Right lobe of liver (tissue), 6 donors: ENCODE data around the gene SHC3. TPM values are rescaled to one million over a fixed set of nuclear protein-coding genes. Genes with fewer than 3 reads are reported as not detected.

Experiments used
- ATAC-seq, 4 donors: fragments of 200-7000 bp; cut with Tn5 transposase; one replicate each; pipeline ENCODE4 v1.9.1; 2020; ENCODE audit warnings: mild to moderate bottlenecking in 4 of 4, moderate library complexity in 4 of 4
- DNase-seq, 3 donors: peaks; one replicate each; pipeline ENCODE4 v3.0.0-alpha.2; 2020
- H3K27ac ChIP-seq, 3 donors: fragments of 200-600 bp; one replicate each; pipeline ENCODE4 v1.8.0; 2022
- H3K27me3 ChIP-seq, 2 donors: fragments of 200-600 bp; one replicate each; pipeline ENCODE4 v1.8.0; 2022
- H3K36me3 ChIP-seq, 4 donors: fragments of 200-600 bp; sonication (generic) in 1 of 4; one replicate each; pipeline versions ENCODE4 v1.5.1 to v1.8.0; 2017 to 2022; ENCODE audit warnings: control low read depth in 1 of 4
- H3K4me1 ChIP-seq, 4 donors: fragments of 200-600 bp; sonication (generic) in 1 of 4; one replicate each; pipeline versions ENCODE4 v1.5.1 to v1.8.0; 2017 to 2022; ENCODE audit warnings: control low read depth in 1 of 4
- H3K4me3 ChIP-seq, 3 donors: fragments of 200-600 bp; one replicate each; pipeline ENCODE4 v1.8.0; 2022
- H3K9me3 ChIP-seq, 4 donors: fragments of 200-600 bp; sonication (generic) in 1 of 4; one replicate each; pipeline versions ENCODE4 v1.5.1 to v1.8.0; 2017 to 2022; ENCODE audit warnings: control low read depth in 1 of 4
- POLR2A ChIP-seq: fragments of 450-650 bp; IDR thresholded peaks from one replicate; pipeline ENCODE4 v1.6.1; 2017; ENCODE audit warnings: antibody characterized with exemption, mild to moderate bottlenecking
- WGBS: methylation state at CpG from one replicate; pipeline ENCODE4 v1.1.6; 2018; ENCODE audit warnings: low coverage, low lambda C conversion rate; ENCODE audit not compliant: insufficient coverage; ENCODE audit errors: missing lambda C conversion rate; 5-methylcytosine and 5-hydroxymethylcytosine counted together
- intact Hi-C, 2 donors: fragments of 100-400 bp; cut with DNase I; formaldehyde crosslinking; loops; one replicate each; pipeline versions ENCODE4 v1.11.2 to v1.14.1; 2022
- total RNA-seq, 6 experiments: library from RNA; depleted of rRNA in 2 of 6; stranded (reverse); fragments of >200 nt in 2 of 6; fragmentation: NEBNext Ultra II Directional in 3 of 6; extraction: Animal tissue kit (Norgen Biotek cat#: 25700) in 3 of 6; gene quantifications; one replicate each; pipeline versions ENCODE4 v1.1.0 to v1.2.4, GENCODE V29; 2016 to 2023
- TF ChIP-seq, protein P1 (sequence below), 4 donors: fragments of 200-600 bp in 3 of 4; fragments of 450-650 bp in 1 of 4; IDR thresholded peaks; one replicate each; pipeline versions ENCODE4 v1.5.1 to v1.8.0; 2016 to 2022; ENCODE audit warnings: antibody characterized with exemption in 4 of 4, mild to moderate bottlenecking in 2 of 4
- donor health status: DM: no; HTN: yes; CAD: no.
- donor health status: DM: no; HTN: no; CAD: no.
- donor health status: DM: no; HTN: no; CAD: no.
- donor health status: DM: no; HTN: yes; CAD: no.
- donor health status: DM: no; HTN: yes; CAD: no.

Gene SHC3
- total RNA-seq, 6 experiments from 2014 or later, result 0.05 to 0.35 (median 0.17) TPM

DNA sequence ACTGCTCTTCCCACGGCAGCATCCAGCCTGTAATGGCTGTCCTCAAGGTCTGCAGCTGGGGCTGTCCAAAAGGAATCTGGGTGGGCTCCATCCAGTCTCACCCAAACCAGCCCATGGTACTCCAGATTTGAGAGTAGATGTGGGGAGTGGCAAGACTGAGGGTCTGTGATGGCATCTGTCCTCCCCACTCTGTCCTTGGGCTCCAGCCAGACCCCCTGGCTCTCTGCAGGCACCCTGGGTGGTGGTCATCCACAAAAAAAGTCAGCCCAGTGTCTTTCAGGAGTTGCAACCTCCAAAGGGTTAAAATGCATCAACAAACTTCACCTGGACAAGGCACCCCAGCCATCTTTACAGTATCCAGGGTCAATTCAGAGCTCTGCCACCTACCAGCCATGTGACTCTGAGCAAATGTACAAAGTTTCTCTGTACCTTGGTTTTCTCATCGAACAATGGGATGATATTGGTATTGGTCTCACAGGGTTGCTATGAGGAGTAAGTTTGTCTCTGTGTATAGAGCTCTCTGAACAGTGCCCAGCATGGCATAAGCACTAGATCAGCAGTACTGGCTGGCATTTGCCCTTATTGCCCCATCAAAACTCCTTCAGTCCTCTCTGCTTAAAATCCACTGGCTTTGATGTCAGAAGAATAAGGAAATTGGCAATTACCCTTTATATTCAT lies 194.6 kb downstream of the SHC3 start:
- 11% methylated on average over 1 of the region's 2 CpGs for WGBS
- TF ChIP-seq, protein P1, sequence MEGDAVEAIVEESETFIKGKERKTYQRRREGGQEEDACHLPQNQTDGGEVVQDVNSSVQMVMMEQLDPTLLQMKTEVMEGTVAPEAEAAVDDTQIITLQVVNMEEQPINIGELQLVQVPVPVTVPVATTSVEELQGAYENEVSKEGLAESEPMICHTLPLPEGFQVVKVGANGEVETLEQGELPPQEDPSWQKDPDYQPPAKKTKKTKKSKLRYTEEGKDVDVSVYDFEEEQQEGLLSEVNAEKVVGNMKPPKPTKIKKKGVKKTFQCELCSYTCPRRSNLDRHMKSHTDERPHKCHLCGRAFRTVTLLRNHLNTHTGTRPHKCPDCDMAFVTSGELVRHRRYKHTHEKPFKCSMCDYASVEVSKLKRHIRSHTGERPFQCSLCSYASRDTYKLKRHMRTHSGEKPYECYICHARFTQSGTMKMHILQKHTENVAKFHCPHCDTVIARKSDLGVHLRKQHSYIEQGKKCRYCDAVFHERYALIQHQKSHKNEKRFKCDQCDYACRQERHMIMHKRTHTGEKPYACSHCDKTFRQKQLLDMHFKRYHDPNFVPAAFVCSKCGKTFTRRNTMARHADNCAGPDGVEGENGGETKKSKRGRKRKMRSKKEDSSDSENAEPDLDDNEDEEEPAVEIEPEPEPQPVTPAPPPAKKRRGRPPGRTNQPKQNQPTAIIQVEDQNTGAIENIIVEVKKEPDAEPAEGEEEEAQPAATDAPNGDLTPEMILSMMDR (IDR thresholded peaks at IDR 0.05), result no peak
- intact Hi-C loops, result no loop called here
- Histone ChIP-seq H3K9me3 (no peaks in the 10 kb centered on the region), H3K4me3 (no peak overlapping the region), H3K4me1 (no peaks in the 10 kb centered on the region), H3K27ac (no peak overlapping the region), H3K27me3 (no peaks in the 10 kb centered on the region), H3K36me3 (no peaks in the 10 kb centered on the region)
- no peak for DNase-seq
- no peak for ATAC-seq

DNA sequence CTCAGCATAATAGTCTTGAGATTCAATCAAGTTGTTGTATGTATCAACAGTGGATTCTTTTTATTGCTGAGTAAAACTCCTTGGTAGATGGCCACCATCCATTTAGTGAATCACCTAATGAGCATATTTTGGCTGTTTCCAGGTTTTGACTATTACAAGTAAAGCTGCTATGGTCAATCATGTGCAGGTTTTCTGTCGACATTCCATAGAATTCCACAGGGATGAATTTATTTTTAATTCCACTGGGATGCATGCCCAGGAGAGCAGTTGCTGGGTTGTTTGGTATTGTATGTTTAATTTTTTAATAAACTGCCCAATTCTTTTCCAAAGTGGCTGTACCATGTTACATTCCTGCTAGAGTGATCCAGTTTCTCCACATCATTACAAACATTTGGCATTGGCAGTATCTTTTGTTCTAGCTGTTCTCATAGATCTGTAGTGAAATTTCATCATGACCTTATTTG lies 197.8 kb downstream of the SHC3 start:
- intact Hi-C loops, result no loop called here

DNA sequence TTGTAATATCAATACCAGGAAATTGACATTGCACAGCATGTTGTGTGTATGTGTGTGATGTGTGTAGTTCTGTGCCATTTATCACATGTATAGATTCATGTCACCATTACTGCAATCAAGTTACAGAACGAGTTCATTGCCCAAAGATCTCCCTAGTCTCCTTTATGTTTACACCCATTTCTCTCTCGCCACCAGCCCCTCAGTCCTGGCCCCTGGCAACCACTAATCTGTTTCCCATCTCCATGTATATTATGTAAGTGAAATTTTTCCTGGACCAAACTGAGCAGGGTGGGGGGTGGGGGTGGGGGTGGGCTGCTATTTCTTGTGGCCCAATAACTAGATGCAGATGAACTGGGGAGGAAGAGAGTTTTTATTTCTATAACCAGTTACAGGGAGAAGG lies 198.8 kb downstream of the SHC3 start:
- no peak overlapping the region for H3K4me3 ChIP-seq
- no peak for DNase-seq
- H3K36me3 ChIP-seq, result no peaks in the 10 kb centered on the region
- WGBS, result 76% methylated on average over 2 of the region's 2 CpGs
- no peaks in the 10 kb centered on the region for H3K9me3 ChIP-seq
- no peak for ATAC-seq
- no peak overlapping the region for H3K27ac ChIP-seq
- no peaks in the 10 kb centered on the region for H3K4me1 ChIP-seq
- no peak for TF ChIP-seq POLR2A
- TF ChIP-seq, protein P1 (IDR thresholded peaks at IDR 0.05), result no peak
- H3K27me3 ChIP-seq, result no peaks in the 10 kb centered on the region
- intact Hi-C loops, result no loop called here

More for the DNA sequence above, 197.8 kb downstream of the SHC3 start:
- Histone ChIP-seq H3K4me1 (no peaks in the 10 kb centered on the region), H3K36me3 (no peaks in the 10 kb centered on the region), H3K9me3 (no peaks in the 10 kb centered on the region), H3K4me3 (no peak overlapping the region), H3K27ac (no peak overlapping the region), H3K27me3 (no peaks in the 10 kb centered on the region)
- no peak for DNase-seq
- 89% methylated on average over 1 of the region's 1 CpG for WGBS
- TF ChIP-seq, protein P1 (IDR thresholded peaks at IDR 0.05), result no peak
- TF ChIP-seq POLR2A, result no peak
- ATAC-seq, result no peak

DNA sequence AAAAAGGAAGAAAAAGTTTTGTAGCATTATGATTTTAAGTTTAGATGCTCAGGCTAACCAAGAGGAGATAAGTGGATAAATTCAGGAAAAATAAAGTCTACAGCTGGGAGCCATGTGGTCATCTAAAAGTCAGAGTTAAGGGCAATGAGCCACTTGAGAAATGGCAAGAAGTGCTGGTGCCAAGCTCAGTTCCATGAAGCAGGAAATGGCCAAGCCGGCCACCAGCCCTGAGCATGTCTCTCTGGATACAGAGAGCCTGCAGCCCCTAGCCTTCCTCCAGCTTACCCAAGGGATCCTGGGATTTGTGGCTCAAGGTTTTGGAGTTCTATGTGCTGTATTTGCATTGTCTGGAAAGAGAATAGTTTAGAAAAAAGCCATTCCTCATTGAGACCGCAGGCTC lies 199.6 kb downstream of the SHC3 start:
- Histone ChIP-seq H3K9me3 (no peaks in the 10 kb centered on the region), H3K27ac (no peak overlapping the region), H3K27me3 (no peaks in the 10 kb centered on the region), H3K4me3 (no peak overlapping the region), H3K36me3 (no peaks in the 10 kb centered on the region), H3K4me1 (no peaks in the 10 kb centered on the region)
- intact Hi-C loops, result no loop called here
- ATAC-seq (no peak), DNase-seq (no peak)
- WGBS, result 80% methylated on average over 2 of the region's 2 CpGs
- TF ChIP-seq POLR2A, result no peak
- TF ChIP-seq, protein P1 (IDR thresholded peaks at IDR 0.05), result no peak
